GM18951 (cell line): Measurements from ENCODE around the gene KIAA1671.

ENCODE experiments used
- POLR2A ChIP-seq: IDR thresholded peaks from 4 replicates; pipeline ENCODE4 v1.6.1; 2011; ENCODE audit warnings: mild to moderate bottlenecking; ENCODE audit not compliant: insufficient read length, insufficient read depth; ENCODE audit errors: extremely low read depth
- in situ Hi-C: fragments of 300-500 bp; cut with MboI; formaldehyde crosslinking; loops from one replicate; pipeline ENCODE4 v1.12.0; 2022; ENCODE audit warnings: low sequenced_read_pairs, mixed read lengths, inconsistent platforms; ENCODE audit not compliant: unreplicated experiment

Gene KIAA1671

GRCh38 chr22:25102722-25103121, 150.2 kb downstream of the KIAA1671 start:
- in situ Hi-C loops: no loop called here

GRCh38 chr22:25104367-25104766, 151.9 kb downstream of the KIAA1671 start:
- no peak for TF ChIP-seq POLR2A
- in situ Hi-C loops: no loop called here

More at GRCh38 chr22:25102722-25103121, 150.2 kb downstream of the KIAA1671 start:
- TF ChIP-seq POLR2A: no peak

GRCh38 chr22:25105817-25106650, 153.5 kb downstream of the KIAA1671 start:
- in situ Hi-C loops: no loop called here
- TF ChIP-seq POLR2A: no peak

GRCh38 chr22:25109878-25110595, 157.5 kb downstream of the KIAA1671 start:
- TF ChIP-seq POLR2A: no peak
- in situ Hi-C loops: no loop called here

GRCh38 chr22:25110596-25110845, 158.0 kb downstream of the KIAA1671 start:
- in situ Hi-C loops: no loop called here

GRCh38 chr22:25110846-25111578, 158.5 kb downstream of the KIAA1671 start:
- TF ChIP-seq POLR2A: no peak
- in situ Hi-C loops: no loop called here

More at GRCh38 chr22:25110596-25110845, 158.0 kb downstream of the KIAA1671 start:
- no peak for TF ChIP-seq POLR2A

- peak; percentile 29 for TF ChIP-seq POLR2A
- in situ Hi-C loops: no loop called here
Measured at GRCh38 chr22:25111579-25112517, 159.3 kb downstream of the KIAA1671 start.

- in situ Hi-C loops: no loop called here
- TF ChIP-seq POLR2A: no peak
Measured at GRCh38 chr22:25112538-25113253, 160.2 kb downstream of the KIAA1671 start.

GRCh38 chr22:25113316-25113721, 160.8 kb downstream of the KIAA1671 start:
- in situ Hi-C loops: no loop called here
- TF ChIP-seq POLR2A: no peak

- in situ Hi-C loops: no loop called here
- TF ChIP-seq POLR2A: no peak
Measured at GRCh38 chr22:25114369-25115362, 162.2 kb downstream of the KIAA1671 start.

GRCh38 chr22:25119609-25120008, 167.1 kb downstream of the KIAA1671 start:
- in situ Hi-C loops: no loop called here
- no peak for TF ChIP-seq POLR2A
